Measurements from ENCODE around the gene SHOC2.

DNA sequence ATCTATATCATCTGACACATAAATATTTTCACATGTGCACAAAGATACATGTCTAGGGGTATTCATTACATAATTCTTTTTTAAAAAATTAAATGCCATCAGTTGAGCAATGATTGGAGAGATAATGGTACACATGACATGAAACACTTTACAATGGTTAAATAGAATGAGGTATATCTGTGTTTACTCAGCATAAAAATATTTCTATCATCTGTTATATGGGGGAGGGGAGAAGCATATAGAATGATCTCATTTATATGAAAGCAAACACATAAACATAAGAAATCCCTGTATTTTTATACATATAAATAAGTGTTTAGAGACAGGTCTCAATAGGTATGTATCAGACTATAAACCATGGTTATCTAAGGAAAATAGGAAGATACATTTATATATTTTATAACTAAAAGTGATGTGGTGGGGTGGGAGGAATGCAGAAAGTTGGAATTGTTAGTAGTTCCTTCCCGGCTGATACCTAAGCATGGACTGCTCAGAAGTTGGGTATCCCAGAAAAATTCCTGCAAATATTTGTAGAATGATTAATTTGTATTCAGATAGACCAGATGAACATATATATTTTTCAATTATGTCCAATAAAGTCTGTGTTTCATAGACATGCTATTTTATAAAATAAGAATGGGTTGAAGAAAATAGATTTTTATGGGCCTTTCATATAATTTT lies 75.1 kb downstream of the SHOC2 start:
- TF ChIP-seq CREB1 (IDR thresholded peaks at IDR 0.05; ENCODE audit: low read depth) (no peak), REST (IDR thresholded peaks at IDR 0.05; ENCODE audit: low read depth) (no peak), TAF1 (IDR thresholded peaks at IDR 0.05; ENCODE audit: low read depth) (no peak), MAX (IDR thresholded peaks at IDR 0.05) (no peak), YY1 (IDR thresholded peaks at IDR 0.05; ENCODE audit: low read depth) (no peak), EP300 (IDR thresholded peaks at IDR 0.05; ENCODE audit: borderline replicate concordance) (no peak), RAD21 (IDR thresholded peaks at IDR 0.05; ENCODE audit: low read depth) (no peak), ZBTB7A (IDR thresholded peaks at IDR 0.05; ENCODE audit: low read depth) (no peak), FOXM1 (IDR thresholded peaks at IDR 0.05; ENCODE audit: borderline replicate concordance, low read depth) (no peak), CEBPB (IDR thresholded peaks at IDR 0.05) (no peak), NFIC (IDR thresholded peaks at IDR 0.05) (no peak), EGR1 (IDR thresholded peaks at IDR 0.05) (no peak)
- TF ChIP-seq, protein P1, sequence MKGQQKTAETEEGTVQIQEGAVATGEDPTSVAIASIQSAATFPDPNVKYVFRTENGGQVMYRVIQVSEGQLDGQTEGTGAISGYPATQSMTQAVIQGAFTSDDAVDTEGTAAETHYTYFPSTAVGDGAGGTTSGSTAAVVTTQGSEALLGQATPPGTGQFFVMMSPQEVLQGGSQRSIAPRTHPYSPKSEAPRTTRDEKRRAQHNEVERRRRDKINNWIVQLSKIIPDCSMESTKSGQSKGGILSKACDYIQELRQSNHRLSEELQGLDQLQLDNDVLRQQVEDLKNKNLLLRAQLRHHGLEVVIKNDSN (IDR thresholded peaks at IDR 0.05), result no peak

Measured in Ishikawa (cell line).